Fibroblast of mammary gland (primary cell): ENCODE data around the gene PPP6R2.

ENCODE experiments used
- DNase-seq: peaks from one replicate; pipeline ENCODE4 v3.0.0-alpha.2; 2010; ENCODE audit warnings: low read depth
- H3K4me3 ChIP-seq: 2 replicates; pipeline ENCODE4 v1.5.1; 2011; ENCODE audit warnings: low read depth, mild to moderate bottlenecking, low read length, moderate library complexity; ENCODE audit not compliant: control insufficient read depth
- CTCF ChIP-seq: conservative IDR thresholded peaks from 2 replicates; pipeline ENCODE4 v1.5.1; 2011; ENCODE audit warnings: low read depth, low read length, inconsistent platforms; ENCODE audit not compliant: control insufficient read depth, insufficient read depth

Gene PPP6R2

GRCh38 chr22:50459496-50460140, 116.5 kb downstream of the PPP6R2 start:
- no peak overlapping the region for H3K4me3 ChIP-seq
- TF ChIP-seq CTCF = no peak
- DNase-seq = no peak

- H3K4me3 ChIP-seq = no peak overlapping the region
- no peak for TF ChIP-seq CTCF
- DNase-seq = no peak
These were observed 117.8 kb downstream of the PPP6R2 start for GRCh38 chr22:50460938-50461337.

GRCh38 chr22:50461536-50461935, 118.4 kb downstream of the PPP6R2 start:
- no peak for DNase-seq
- H3K4me3 ChIP-seq = no peak overlapping the region
- no peak for TF ChIP-seq CTCF

GRCh38 chr22:50461979-50462540, 118.9 kb downstream of the PPP6R2 start:
- no peak overlapping the region for H3K4me3 ChIP-seq
- no peak for DNase-seq
- TF ChIP-seq CTCF = no peak

- H3K4me3 ChIP-seq = no peak overlapping the region
- DNase-seq = no peak
- no peak for TF ChIP-seq CTCF
These were observed 120.2 kb downstream of the PPP6R2 start for GRCh38 chr22:50463188-50463900.

GRCh38 chr22:50464451-50464850, 121.3 kb downstream of the PPP6R2 start:
- DNase-seq = no peak
- no peak overlapping the region for H3K4me3 ChIP-seq
- no peak for TF ChIP-seq CTCF
